GM18498 (cell line): ENCODE measurements around the gene LMOD3.

Experiments used
- ATAC-seq: cut with Tn5 transposase; IDR thresholded peaks from one replicate; pipeline ENCODE4 v1.9.1; 2021; ENCODE audit warnings: mild to moderate bottlenecking, moderate library complexity; ENCODE audit not compliant: unreplicated experiment

LMOD3 gene

DNA sequence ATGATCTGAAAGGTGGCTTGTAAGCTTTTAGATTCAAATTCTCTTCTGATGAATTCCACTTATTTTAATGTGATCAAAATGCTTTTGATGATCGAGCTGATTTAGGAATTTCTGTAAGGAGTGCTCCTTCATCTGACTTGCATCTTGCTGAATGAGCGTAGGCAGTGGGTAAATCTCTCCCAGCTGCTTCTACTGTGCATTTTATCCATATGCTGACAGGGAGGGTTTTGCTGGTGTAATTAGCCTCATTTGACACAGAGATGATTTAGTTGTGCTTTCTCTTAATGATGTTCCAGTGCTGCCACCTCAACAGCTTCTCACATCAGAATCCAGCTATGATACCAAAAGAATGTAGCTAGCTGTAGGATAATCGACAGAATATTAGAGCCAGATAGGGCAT lies 3.8 kb upstream of the LMOD3 start:
- no peak for ATAC-seq

DNA sequence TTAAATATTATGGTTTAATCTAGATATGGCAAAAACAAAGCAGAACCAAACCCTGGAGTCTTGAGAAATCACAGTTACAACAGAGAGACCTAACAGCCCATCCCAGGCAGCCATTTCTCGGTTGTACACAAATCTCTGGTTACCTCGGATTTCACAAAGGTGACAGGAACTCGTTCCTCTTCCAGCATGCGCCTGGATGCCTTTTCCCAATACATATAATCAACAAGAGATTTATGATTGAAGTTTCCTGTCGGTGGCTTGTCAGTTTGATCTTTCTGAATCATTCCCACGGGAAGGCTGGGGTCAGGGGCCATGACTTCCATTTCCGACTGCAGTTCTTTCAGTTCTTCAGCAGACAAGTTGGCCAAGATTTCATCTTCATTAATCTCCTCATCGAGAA lies 445 bp downstream of the LMOD3 start:
- ATAC-seq, result no peak

DNA sequence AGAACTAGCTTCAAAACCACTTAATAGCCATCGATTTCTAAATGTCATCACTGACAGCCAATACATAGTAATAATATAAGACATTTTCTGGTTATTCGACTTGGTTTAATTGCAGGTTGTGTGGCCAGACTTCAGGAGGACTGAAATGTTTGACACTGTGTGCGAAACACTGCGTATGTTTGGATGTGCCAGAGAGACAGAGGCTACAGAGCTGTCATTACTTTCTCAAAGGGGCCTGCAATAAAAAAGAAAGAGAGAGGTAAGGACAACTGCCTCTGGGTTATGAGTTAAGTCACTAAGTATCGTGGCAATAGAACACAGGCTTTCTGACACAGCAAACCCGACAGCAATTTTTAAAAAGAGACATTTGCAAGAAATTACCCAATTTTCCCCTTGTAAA lies 882 bp downstream of the LMOD3 start:
- ATAC-seq, result no peak

DNA sequence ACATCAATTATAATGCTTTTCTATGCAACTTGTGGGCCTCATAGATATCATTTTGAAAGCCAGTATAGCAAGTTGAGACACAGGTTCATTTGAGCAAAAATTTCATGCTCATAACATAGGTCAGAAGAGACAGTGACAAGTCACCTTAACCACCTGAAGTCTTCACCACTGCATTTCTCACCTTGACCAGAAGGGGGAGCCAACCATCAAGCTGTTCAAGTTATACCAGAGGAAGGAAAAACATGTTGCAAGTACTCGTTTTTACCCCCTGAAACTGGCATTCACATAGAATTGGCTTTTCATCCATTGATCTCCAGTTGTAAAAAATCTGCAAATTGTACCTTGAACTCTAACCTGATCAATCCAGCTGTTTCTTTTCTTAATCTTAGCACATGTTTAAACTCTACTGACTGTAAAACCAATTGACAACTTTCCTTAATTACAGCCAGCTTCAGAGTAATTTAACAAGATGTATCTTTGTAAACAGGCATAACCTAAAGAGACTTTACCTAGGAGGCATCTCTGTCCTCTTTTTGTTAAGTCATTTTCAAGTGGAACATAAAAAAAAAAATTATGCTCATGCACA lies 1.4 kb downstream of the LMOD3 start:
- peak; percentile 84 for ATAC-seq

DNA sequence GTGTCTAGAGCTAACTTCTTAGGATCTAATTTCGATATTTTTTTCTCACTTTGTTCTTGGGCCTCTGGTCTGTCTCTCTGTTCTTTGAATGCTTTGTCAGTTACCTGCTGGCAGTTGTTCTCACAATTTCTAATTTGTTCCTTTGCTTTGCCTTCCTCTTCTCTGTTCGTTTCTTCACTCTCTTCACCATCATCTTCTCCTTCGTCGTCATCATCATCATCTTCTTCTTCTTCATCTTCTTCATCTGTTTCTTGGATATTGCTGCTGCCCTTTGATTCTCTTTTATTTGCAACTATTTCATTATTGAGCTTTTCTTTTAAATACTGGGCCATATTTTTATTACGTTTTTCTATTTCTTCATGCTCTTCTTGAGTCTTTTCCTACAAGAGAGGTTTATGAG lies 2.7 kb downstream of the LMOD3 start:
- ATAC-seq, result no peak

DNA sequence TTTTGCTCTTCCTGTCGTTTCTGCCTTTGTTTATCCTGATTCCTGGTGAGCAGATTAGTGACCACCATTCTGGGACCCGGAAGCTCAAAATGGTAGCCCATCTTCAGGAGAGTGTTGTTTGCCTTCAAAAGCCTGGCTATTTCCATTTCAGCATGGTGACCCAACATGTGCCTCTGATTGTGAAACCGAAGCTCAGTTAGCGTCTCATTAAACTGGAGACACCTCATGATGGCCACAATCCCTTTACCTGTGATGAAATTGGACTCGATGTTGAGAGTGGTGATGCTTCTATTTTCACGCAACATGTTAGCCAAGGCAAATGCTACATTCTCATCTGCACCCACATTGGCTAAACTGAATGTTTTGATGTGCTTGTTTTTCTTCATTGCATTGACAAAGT lies 3.3 kb downstream of the LMOD3 start:
- ATAC-seq, result no peak

DNA sequence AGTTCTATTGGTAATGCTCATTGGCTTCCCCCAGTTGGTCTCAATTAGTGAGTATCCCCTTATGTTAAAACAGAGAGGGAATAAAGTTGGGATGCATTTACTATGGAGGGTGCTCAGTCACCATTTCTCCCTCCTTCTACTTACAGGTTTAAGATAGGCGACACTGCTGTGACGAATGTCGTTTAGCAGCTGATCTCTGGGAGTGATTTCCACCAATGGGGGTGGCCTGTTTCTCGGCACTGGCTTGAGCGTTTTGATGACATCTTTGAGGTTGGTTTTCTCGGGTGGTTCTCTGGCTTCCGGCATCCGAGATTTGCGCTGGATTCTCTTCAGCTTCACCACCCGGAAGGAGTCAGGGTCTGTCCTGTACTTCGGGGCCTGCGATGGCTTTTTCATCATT lies 3.8 kb downstream of the LMOD3 start:
- no peak for ATAC-seq

DNA sequence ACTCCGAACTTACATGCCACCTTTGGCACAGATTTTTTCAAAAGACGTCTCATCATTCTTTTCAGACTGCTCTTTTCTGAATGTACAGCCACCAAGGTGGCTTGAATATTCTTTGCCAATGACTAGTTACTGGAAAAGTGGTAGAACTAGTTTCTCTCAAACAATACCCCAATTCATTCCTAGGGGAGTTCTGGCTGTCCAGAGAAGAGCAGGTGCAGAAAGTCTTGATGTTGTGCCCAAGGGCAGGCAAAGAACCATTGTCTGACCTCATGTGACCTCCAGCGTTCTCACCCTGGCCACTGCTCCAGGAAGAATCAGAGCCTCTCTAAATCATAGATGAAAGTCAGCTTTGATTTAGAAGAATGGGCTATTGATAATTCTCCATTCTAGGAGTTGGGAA lies 5.5 kb downstream of the LMOD3 start:
- ATAC-seq, result no peak

DNA sequence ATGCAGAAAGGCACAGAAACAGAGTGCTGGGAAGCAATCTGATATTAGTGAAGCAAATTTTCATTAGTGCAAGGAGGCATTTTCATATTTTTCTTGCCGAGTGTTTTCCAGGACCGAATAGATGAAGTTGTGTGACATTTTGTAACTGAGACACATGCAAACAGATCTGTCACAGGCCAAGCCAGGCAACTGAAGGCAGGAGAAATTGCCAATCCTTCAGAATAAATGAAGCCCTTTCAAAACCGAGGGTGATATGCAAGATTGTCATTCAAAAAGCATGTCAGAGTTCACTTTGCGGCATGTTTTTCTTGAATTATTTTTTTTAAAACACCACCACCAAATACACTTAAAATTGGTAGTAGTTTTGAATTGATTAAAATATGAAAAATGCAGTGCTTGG lies 6.2 kb downstream of the LMOD3 start:
- ATAC-seq, result no peak

DNA sequence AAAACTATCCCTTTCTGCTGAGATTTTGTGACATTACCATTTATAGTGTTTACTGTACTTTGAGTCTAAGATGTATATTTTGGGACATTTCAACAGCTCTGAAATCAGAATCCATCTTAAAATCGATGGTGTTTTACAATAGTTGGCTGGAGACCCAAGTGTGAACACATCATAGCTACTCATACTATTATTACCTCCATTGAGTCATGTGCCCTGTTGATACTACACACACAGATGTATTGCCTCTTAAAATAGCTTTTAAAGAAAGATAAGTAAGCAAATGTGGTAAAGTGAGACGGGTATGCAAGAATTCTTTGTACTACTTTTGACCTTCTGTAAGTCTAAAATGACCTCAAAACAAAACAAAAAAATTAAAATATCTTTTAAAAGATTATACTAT lies 6.7 kb downstream of the LMOD3 start:
- no peak for ATAC-seq

DNA sequence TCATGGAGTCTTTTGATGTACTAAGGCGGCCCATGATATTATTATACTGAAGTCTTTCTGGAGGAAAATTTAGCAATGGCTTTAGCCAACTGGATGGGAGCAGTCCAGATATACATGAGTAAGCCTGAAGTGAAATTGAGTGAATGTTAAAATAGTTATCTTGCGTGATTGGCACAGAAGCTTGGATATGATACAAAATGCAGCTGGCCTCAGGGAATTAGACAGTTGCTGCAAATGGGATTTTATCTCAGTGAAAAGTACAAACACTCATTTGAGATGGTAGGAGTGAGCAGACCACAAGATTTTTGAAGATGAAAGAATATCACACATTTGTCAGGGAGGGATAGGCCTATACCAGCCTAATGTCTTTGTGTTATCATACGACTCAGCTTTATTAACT lies 8.9 kb downstream of the LMOD3 start:
- ATAC-seq, result no peak

DNA sequence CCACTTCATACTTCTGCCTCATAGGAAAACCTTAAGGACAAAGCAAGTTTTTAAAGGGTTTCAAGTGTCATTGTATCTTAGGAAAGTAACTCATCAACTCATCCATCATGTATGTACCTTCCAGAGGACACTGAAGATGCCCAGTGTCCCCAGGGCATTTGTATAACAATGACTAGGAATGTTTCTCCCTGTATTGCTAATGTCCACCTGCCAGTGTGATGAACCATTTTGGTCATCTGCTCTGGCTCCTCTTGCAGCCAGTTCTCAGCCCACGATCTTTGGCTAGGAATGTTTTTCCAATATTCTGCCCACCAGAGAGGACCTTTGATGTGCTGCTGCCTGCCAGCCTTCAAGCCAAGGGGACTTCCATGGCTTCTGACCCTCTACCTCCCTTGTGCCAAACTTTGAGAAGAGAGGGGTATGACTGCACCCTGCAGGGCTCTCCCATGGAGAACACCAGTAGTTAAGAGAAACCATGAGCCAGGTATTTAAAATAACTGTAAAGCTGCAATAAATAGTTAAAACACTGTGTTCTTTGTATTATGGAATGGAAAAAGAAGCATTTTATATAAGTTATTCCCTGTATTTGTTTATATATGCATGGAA lies 11.4 kb downstream of the LMOD3 start:
- no peak for ATAC-seq

DNA sequence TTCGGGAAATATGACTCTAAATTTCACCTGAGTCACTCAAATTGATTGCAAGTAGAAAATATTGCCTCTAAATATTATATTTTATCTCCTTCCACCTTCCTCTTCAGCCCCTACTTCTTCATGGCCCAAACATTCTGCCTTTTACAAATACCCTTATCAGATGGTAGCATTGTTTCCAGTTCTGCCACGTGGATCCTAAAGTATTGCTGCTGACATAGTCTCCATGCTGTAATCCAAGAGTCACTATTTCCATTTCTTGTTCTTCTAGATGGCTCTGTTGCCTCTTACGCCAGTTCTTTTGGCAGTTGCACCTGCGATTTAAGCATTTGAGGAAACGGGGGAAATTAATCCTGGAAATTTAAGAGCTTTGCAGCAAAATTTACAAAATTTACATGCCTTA lies 13.6 kb downstream of the LMOD3 start:
- ATAC-seq, result no peak

DNA sequence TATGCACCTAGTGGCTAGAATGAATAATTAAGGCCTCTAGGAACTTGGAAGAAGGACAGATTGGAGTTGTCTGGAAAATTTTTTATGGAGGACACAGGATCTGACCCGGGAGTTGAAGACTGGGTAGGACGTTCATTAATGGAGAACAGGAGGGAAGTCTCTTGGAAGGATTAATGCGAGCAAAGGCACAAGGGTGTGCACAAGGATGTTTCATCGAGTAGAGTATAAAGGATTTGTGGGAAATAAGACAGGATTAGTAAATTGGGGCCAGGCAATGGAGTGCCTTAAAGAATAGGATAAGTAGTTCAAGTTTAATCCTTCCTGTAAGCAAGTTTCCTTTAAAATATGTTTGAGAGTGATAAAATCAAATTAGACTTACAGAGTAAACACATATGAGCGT lies 14.6 kb downstream of the LMOD3 start:
- no peak for ATAC-seq

DNA sequence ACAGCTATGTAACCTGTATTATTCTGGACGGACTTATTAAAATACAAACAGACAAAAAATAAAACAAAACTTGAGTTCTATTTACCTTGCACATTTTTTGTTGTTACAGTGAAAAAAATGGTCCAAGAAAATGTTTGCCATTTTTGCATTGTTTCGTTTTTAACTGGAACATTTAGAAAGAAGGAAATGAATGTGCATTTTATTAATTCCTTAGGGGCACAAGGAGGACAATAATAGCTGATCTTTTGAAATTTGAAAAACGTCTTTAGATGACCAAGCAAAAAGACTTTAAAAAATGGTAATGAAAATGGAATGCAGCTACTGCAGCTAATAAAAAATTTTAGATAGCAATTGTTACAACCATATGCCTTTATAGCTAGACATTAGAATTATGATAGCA lies 17.1 kb downstream of the LMOD3 start:
- ATAC-seq, result no peak

DNA sequence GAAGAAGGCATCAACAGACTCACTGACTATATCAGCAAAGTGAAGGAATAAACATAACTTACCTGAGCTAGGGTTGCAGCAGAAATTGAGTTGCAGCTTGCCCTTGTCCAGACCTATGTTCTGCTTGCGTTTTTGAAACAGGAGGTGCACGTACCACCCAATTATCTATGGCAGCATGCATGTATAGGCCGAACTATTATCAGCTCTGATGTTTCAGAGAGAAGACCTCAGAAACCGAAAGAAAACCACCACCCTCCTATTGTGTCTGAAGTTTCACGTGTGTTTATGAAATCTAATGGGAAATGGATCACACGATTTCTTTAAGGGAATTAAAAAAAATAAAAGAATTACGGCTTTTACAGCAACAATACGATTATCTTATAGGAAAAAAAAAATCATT lies 17.8 kb downstream of the LMOD3 start:
- no peak for ATAC-seq

DNA sequence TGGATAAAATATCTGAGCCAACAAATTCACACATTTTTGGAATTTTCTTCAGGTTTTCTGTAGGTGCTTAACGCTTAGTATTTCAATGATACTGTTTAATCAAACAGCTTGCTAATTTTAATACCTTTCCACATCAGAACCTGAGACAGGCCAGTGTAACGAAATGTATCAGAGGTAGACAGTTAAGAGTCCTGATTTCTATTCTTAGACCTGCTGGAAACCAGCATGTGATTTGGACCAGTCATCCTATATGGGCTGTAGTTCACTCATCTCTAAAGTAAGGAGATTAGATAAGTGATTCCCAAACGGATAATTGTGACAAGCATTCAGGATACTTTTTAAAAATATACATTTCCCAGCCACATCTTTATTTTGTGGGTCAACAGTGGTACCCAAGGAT lies 19.3 kb downstream of the LMOD3 start:
- no peak for ATAC-seq

DNA sequence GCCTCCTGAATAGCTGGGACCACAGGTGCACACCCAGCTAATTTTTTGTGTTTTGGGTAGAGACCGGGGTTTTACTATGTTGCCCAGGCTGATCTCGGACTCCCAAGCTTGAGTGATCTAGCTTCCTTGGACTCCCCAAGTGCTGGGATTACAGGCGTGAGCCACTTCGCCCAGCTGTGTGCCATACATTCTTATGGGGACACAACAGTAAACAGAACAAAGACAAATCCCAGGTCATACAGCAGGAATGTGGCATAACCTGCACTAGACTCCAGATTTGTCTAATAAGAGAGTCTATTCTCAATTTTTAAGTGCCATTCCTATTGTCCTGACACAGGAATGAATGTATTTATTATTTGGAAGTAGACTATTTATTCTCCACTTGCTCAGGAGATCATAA lies 20.0 kb downstream of the LMOD3 start:
- ATAC-seq, result no peak

DNA sequence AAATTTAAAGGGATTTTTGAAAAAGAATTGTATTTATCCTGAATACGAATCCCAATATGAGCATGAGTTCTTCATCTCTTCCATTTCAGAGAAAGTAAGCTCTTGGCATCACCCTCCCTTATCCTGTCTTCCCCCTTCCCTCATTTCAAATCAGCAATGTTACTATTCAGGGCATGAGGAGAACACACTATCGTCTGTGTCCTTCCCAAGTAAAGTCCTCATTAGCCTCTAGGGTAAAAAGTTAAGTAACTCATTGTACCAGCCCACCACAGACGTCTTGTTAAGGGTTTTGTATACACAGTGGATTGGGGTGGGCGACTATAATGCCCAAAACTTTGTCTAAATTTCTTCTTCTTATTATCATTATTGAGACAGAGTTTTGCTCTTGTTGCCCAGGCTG lies 22.8 kb downstream of the LMOD3 start:
- ATAC-seq, result no peak

DNA sequence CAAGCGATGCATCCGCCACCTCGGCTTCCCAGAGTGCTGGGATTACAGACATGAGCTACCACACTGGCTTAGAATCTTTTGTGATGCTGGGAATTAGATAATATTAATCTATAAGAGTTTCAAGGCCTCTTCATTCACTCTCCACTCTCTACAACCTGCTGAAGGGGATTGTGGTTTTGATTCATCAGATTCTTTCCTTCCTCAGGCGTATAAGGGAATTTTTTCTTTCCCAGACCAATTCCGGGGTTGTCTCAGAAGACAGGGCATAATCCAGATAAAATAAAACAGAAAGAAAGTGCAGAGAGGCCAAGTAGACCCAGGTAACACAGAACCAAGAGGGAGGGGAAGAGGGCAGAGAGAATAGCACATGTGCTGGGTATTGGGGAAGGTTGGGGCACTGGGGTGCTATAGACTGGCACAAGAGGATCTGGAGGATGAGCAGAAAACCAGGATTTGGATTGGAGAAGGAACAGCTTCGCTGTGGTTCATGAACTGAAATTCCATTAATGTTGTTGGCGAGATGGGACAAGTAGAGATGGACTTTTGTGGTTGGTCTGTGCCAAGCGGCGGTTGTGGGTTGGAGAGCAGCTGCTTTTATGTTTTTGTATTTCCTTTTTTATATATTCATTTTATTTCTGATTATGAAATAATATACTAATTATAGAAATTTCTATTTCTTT lies 24.8 kb downstream of the LMOD3 start:
- ATAC-seq, result no peak

DNA sequence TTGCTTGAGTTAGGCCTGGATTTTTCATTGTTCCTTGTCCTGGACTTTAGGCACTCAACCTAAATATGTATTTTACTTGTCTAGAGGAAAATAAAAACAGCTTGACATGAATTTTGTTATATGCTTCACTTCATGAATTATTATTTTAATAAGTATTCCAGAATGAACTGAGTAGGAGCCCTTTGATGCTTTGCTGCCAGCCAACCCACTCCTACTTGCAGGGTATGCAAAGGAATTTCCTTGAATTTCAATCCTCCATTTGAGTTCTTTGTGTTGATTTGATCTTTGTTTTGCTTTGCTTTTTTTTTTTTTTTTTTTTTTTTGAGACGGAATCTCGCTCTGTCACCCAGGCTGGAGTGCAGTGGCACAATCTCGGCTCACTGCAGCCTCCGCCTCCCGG lies 26.1 kb downstream of the LMOD3 start:
- ATAC-seq, result no peak

DNA sequence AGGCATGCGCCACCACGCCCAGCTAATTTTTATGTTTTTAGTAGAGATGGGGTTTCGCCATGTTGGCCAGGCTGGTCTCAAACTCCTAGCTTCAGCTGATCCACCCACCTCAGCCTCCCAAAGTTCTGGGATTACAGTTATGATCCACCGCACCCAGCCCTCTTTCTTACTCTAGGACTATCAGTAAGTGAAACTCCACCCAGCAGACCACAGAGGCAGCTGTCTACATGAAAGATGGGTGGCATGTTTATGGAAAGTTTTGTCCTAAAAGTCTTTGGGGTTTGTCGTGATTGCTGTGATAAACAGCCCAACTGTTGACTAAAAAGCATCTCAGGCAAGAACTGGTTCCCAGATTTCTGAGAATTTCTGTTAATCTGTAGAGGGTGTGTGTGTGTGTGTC lies 26.8 kb downstream of the LMOD3 start:
- no peak for ATAC-seq
